Stimulated activated CD4-positive, alpha-beta T cell treated with anti-CD3 and anti-CD28 coated beads, Interleukin-4, amount 100 ng/mL, for 4 hours (primary cell): Measurements from ENCODE around the gene MKKS.

ENCODE experiments used
- DNase-seq, 2 experiments: peaks; one replicate each; pipeline ENCODE4 v3.0.0-alpha.2; 2020

The MKKS gene

GRCh38 chr20:10433623-10434466 lies at the start of gene MKKS:
MKKS (minus strand) TSS chr20:10434222; CDS start chr20:10413514, 20,708 bp downstream.
- DNase-seq: peak; percentile 82

DNA sequence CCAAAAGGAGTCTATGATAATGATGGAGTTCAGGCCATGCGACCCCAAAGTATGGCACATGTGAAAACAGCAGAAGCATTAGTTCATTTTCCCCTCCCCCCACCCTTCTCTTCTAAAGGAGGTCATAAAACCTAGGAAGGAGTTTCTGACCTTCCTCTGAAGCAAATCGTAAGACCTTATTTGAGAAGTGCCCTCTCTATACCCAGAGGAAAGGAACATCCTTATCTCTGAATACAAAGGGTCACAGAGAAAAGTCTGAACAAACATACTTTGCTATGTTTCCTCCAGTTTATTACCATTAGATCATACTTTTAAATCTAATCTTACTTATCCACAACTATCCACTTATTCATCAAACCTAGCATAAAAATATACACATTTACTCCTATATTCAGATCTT lies 49.7 kb upstream of the MKKS start:
- DNase-seq: no peak

DNA sequence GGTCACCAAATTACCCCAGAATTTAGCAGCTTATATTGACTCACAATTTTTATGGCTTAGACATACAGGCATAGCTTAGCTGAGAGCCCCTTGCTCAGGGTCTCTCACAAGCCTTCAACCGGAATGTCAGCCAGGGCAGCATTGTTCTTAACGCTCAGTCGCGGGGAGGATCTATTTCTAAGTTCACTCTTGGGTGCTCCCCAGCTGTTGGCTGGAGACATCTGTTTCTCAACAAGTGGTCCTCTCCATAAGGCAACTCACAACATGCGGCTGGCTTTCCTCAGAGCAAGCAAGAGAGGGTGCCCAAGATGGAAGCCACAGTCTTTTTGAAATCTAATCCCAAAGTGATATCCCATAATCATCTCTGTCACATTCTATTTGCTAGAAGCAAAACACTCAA lies 47.7 kb upstream of the MKKS start:
- no peak for DNase-seq

- no peak for DNase-seq
These were observed 44.9 kb upstream of the MKKS start for GRCh38 chr20:10478930-10479329.

DNA sequence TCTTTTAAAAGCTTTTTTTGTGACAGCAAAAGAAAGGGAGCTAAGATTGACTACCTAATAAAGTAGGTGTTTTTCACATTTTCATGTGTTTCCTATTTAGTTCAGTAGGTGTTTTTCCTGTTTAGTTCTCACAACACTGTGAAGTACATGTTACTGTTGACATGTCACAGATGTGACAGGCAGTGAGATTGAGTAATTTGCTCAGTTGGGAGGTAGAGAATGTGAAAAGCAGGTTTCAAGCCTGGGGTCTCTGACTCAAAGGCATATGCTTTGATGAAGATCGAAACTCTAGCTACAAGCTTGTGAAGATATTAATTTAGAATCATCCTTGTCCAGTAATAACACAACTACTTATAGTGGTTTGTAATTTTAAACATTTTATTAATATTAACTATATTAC lies 44.2 kb upstream of the MKKS start:
- DNase-seq: no peak

- no peak for DNase-seq
These were observed 42.3 kb upstream of the MKKS start for GRCh38 chr20:10476319-10476724.

- no peak for DNase-seq
These were observed 41.2 kb upstream of the MKKS start for GRCh38 chr20:10475225-10475624.

DNA sequence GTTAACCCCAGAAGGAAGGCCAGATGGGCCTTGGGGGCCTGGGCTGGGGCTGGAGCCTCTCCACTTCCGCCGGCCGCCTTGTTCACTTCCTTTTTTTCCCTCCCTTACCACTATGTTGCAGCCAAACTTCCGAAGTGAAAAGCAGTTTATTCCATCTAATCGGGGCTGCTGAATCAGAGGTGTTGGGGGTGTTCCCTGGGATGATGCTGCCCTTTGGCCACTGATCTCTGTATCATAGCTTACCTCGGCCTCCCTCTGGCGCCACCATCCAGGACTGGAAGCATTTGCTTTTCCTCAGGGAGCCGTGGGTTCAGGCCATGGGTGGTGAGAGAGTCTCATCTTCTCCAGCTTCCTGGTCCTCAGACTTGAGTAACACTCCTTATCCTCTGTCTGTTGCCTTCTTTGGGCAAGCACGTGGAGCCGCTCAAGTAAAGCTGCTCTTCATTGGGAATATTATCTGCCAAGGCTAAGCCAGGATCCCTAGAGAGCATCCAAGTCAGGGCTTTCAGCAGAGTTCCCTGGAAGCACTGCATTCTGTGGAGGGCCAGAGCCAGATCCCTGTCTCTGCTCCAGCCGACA lies 40.7 kb upstream of the MKKS start:
- DNase-seq: no peak

DNA sequence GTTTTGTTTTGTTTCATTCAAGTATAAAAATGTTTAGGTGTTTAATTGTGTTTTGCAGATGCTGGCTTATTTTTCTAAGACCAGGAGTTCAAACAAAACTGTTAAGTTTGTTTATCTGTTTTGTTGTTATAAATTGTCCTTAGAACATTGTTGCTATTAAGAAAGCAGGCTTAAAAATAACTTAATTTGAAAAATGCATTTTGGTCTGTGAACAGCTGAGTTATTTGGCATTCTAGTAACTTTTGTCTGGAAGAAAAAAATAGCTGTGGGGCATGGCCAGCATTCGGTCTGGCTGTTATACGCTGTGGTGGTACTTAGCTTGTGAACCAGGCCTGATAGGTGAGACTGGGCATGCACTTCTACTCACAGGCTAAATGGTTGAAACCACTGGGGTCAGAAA lies 38.8 kb upstream of the MKKS start:
- no peak for DNase-seq

GRCh38 chr20:10470276-10470675 lies 36.3 kb upstream of the MKKS start:
- DNase-seq: no peak

- no peak for DNase-seq
These were observed 35.6 kb upstream of the MKKS start for GRCh38 chr20:10469599-10469998.

DNA sequence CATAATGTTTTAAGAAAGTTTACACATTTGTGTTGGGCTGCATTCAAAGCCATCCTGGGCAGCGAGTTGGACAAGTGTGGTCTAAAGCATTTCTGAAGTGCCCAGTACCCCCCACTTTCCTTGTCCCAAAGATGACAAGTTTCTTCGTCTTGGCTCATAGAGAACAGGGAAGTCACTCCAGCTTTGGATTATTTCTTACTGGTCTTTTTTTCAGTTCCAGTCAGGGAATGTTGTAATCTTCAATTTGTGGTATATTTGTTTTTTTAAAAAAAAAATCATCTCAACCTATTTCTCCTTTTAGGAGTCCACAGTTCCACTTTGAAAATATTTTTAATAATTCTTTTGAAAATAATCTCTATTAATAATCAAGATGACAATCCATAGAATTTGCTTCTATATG lies 35.0 kb upstream of the MKKS start:
- DNase-seq: no peak

DNA sequence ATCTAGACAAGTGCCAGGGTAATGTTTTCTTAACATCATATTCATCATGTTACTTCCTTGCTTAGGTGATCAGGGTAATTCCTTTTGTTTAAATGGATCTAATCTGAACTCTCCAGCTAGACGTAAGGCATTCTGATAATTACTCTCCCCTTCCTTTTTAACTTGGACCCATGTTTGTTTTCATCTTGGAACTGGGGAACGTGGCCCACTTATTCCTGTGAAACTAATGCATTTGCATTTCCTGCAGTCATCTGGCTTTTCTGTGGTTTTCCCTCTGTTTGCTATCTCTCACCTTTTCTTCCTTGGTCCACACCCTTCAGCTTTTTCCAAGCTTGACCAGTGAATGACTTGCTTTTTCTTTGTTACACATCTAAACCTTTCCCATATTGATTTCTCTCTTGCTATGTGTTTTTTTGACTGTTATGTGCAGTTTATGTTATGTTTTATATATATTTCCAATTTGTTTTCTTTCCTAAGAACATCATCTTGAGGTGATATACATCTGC lies 34.4 kb upstream of the MKKS start:
- no peak for DNase-seq

GRCh38 chr20:10467681-10468339 lies 33.8 kb upstream of the MKKS start:
- no peak for DNase-seq

- DNase-seq: no peak
These were observed 32.8 kb upstream of the MKKS start for GRCh38 chr20:10466855-10467254.

GRCh38 chr20:10466325-10466724 lies 32.3 kb upstream of the MKKS start:
- no peak for DNase-seq

- no peak for DNase-seq
These were observed 31.1 kb upstream of the MKKS start for GRCh38 chr20:10465135-10465534.

DNA sequence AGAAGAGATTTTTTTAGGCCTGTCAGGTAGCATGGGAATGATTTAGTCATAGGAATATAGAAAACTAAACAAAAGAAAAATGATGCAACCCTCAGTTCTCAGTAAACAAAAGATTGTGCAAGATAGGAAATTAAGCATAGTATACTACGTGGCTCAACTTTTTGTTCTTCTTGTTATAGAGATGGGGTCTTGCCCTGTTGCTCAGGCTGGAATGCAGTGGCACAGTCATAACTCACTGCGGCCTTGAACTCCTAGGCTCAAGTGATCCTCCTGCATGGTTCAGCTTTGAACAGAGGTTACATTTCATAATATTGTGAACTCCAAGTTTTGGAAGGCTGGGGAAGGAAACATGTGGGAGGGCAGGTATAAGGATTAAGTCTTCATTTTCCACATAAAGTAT lies 29.6 kb upstream of the MKKS start:
- DNase-seq: no peak

DNA sequence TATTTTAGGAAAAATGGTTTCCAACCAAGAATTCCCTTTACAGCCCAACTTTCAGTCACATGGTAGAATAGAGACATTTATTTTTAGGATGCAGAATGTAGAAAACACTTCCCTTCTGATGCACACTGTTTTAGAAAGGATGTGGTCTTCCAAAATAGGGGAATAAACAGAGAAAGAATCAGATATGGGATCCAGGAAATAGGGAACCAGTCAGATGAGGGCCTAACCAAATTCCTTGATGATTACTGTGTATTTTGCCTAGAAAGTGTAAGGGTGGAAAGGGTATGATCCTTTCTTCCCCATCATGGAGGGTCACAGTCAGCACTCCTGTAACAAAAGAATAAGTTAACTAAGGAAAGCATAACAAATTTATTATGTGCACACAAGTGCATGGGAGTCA lies 28.5 kb upstream of the MKKS start:
- DNase-seq: no peak

GRCh38 chr20:10461495-10461894 lies 27.5 kb upstream of the MKKS start:
- no peak for DNase-seq

- DNase-seq: no peak
These were observed 20.2 kb upstream of the MKKS start for GRCh38 chr20:10454151-10454750.

DNA sequence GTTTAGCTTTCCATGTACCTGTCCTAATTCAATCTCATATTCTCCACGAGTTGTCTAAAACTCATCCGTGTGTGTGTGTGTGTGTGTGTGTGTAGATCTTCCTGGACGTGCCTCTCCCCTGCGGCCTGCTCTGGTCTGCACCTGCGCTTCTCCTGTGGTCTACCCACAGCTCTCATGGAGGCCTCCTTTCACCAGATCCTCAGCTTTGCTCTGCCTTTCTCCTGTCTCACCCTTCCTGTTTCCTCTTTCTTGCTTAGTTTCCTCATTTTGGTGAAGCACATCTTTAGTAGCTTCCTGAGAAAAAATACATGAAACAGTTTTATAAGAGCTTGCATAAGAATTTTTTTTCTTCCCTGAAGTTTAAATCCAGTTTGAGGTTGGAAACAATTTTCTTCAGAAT lies 19.2 kb upstream of the MKKS start:
- DNase-seq: no peak

GRCh38 chr20:10449270-10449669 lies 15.2 kb upstream of the MKKS start:
- DNase-seq: no peak
